ENCODE measurements around the gene STRN3. TPM values are rescaled to one million over a fixed set of nuclear protein-coding genes. Genes with fewer than 3 reads are reported as not detected.
"Not testable (repeated sequence)": the region's sequence is repeated elsewhere in the genome, so short reads cannot be mapped to it uniquely, and the experiment has no call there.

Gene STRN3
- total and polyA plus RNA-seq, 2 donors: 25.4 to 127 TPM

GRCh38 chr14:30921788-30922187 is 104.4 kb downstream of the STRN3 start:
- H3K36me3 ChIP-seq (ENCODE audit: insufficient read depth): no peaks in the 10 kb centered on the region
- no peak overlapping the region for H3K27ac ChIP-seq (ENCODE audit: low read depth)
- no peaks in the 10 kb centered on the region for H3K4me1 ChIP-seq (ENCODE audit: insufficient read depth)
- no peak for DNase-seq (ENCODE audit: extremely low spot score)
- WGBS: 92% methylated on average over 2 of the region's 2 CpGs
- no peak overlapping the region for H3K4me3 ChIP-seq (ENCODE audit: low read depth, low read length)

- 35% methylated on average over 1 of the region's 1 CpG for WGBS
- H3K4me1 ChIP-seq (ENCODE audit: insufficient read depth): no peaks in the 10 kb centered on the region
- no peak overlapping the region for H3K4me3 ChIP-seq (ENCODE audit: low read depth, low read length)
- DNase-seq (ENCODE audit: extremely low spot score): no peak
- H3K36me3 ChIP-seq (ENCODE audit: insufficient read depth): no peaks in the 10 kb centered on the region
- no peak overlapping the region for H3K27ac ChIP-seq (ENCODE audit: low read depth)
Observed at GRCh38 chr14:30921305-30921704, 104.9 kb downstream of the STRN3 start.

- no peak for DNase-seq (ENCODE audit: extremely low spot score)
- 34% methylated on average over 2 of the region's 2 CpGs for WGBS
- Histone ChIP-seq H3K4me3 (ENCODE audit: low read depth, low read length) (no peak overlapping the region), H3K36me3 (ENCODE audit: insufficient read depth) (no peaks in the 10 kb centered on the region), H3K4me1 (ENCODE audit: insufficient read depth) (no peaks in the 10 kb centered on the region), H3K27ac (ENCODE audit: low read depth) (no peak overlapping the region)
Observed at GRCh38 chr14:30915596-30915995, 110.6 kb downstream of the STRN3 start.

- 93% methylated on average over 1 of the region's 1 CpG for WGBS
Observed at GRCh38 chr14:30914812-30915211, 111.4 kb downstream of the STRN3 start.

GRCh38 chr14:30908826-30909225 is 117.4 kb downstream of the STRN3 start:
- H3K36me3 ChIP-seq (ENCODE audit: insufficient read depth): no peaks in the 10 kb centered on the region
- 83% methylated on average over 2 of the region's 2 CpGs for WGBS
- no peak for DNase-seq (ENCODE audit: extremely low spot score)

More at GRCh38 chr14:30914812-30915211, 111.4 kb downstream of the STRN3 start:
- H3K36me3 ChIP-seq (ENCODE audit: insufficient read depth): no peaks in the 10 kb centered on the region
- no peak for DNase-seq (ENCODE audit: extremely low spot score)
- no peak overlapping the region for H3K27ac ChIP-seq (ENCODE audit: low read depth)
- H3K4me1 ChIP-seq (ENCODE audit: insufficient read depth): no peaks in the 10 kb centered on the region
- H3K4me3 ChIP-seq (ENCODE audit: low read depth, low read length): no peak overlapping the region

GRCh38 chr14:30907659-30908057 is 118.5 kb downstream of the STRN3 start:
- H3K4me1 ChIP-seq (ENCODE audit: insufficient read depth): no peaks in the 10 kb centered on the region
- WGBS: 99% methylated on average over 1 of the region's 1 CpG
- no peak overlapping the region for H3K4me3 ChIP-seq (ENCODE audit: low read depth, low read length)
- H3K36me3 ChIP-seq (ENCODE audit: insufficient read depth): no peaks in the 10 kb centered on the region
- H3K27ac ChIP-seq (ENCODE audit: low read depth): no peak overlapping the region
- DNase-seq (ENCODE audit: extremely low spot score): no peak

More at GRCh38 chr14:30908826-30909225, 117.4 kb downstream of the STRN3 start:
- Histone ChIP-seq H3K4me1 (ENCODE audit: insufficient read depth) (no peaks in the 10 kb centered on the region), H3K27ac (ENCODE audit: low read depth) (no peak overlapping the region), H3K4me3 (ENCODE audit: low read depth, low read length) (no peak overlapping the region)

- DNase-seq (ENCODE audit: extremely low spot score): no peak
- Histone ChIP-seq H3K4me1 (ENCODE audit: insufficient read depth) (no peaks in the 10 kb centered on the region), H3K36me3 (ENCODE audit: insufficient read depth) (no peaks in the 10 kb centered on the region), H3K4me3 (ENCODE audit: low read depth, low read length) (no peak overlapping the region), H3K27ac (ENCODE audit: low read depth) (no peak overlapping the region)
Observed at GRCh38 chr14:30906752-30907658, 119.2 kb downstream of the STRN3 start.

- 93% methylated on average over 2 of the region's 2 CpGs for WGBS
- Histone ChIP-seq H3K4me3 (ENCODE audit: low read depth, low read length) (no peak overlapping the region), H3K36me3 (ENCODE audit: insufficient read depth) (no peaks in the 10 kb centered on the region)
Observed at GRCh38 chr14:30903285-30904124, 122.7 kb downstream of the STRN3 start.

GRCh38 chr14:30897121-30897520 is 129.1 kb downstream of the STRN3 start:
- H3K27ac ChIP-seq (ENCODE audit: low read depth); H3K4me1 ChIP-seq (ENCODE audit: insufficient read depth); DNase-seq (ENCODE audit: extremely low spot score); H3K4me3 ChIP-seq (ENCODE audit: low read depth, low read length); H3K36me3 ChIP-seq (ENCODE audit: insufficient read depth): not testable (repeated sequence)
- WGBS: 96% methylated on average over 3 of the region's 3 CpGs

More at GRCh38 chr14:30903285-30904124, 122.7 kb downstream of the STRN3 start:
- H3K4me1 ChIP-seq (ENCODE audit: insufficient read depth): no peaks in the 10 kb centered on the region
- DNase-seq (ENCODE audit: extremely low spot score): no peak
- H3K27ac ChIP-seq (ENCODE audit: low read depth): no peak overlapping the region

GRCh38 chr14:30896435-30896834 is 129.7 kb downstream of the STRN3 start:
- no peak overlapping the region for H3K4me3 ChIP-seq (ENCODE audit: low read depth, low read length)
- DNase-seq (ENCODE audit: extremely low spot score): no peak
- no peak overlapping the region for H3K27ac ChIP-seq (ENCODE audit: low read depth)
- H3K4me1 ChIP-seq (ENCODE audit: insufficient read depth): no peaks in the 10 kb centered on the region
- H3K36me3 ChIP-seq (ENCODE audit: insufficient read depth): no peaks in the 10 kb centered on the region

- H3K36me3 ChIP-seq (ENCODE audit: insufficient read depth): no peaks in the 10 kb centered on the region
- H3K4me1 ChIP-seq (ENCODE audit: insufficient read depth): no peaks in the 10 kb centered on the region
- no peak overlapping the region for H3K27ac ChIP-seq (ENCODE audit: low read depth)
- 60% methylated on average over 4 of the region's 4 CpGs for WGBS
- DNase-seq (ENCODE audit: extremely low spot score): no peak
- H3K4me3 ChIP-seq (ENCODE audit: low read depth, low read length): no peak overlapping the region
Observed at GRCh38 chr14:30894923-30895515, 131.2 kb downstream of the STRN3 start.

GRCh38 chr14:30893819-30894218 is 132.4 kb downstream of the STRN3 start:
- Histone ChIP-seq H3K4me3 (ENCODE audit: low read depth, low read length) (no peak overlapping the region), H3K27ac (ENCODE audit: low read depth) (no peak overlapping the region), H3K36me3 (ENCODE audit: insufficient read depth) (no peaks in the 10 kb centered on the region), H3K4me1 (ENCODE audit: insufficient read depth) (no peaks in the 10 kb centered on the region)
- no peak for DNase-seq (ENCODE audit: extremely low spot score)
- WGBS: 80% methylated on average over 2 of the region's 2 CpGs

GRCh38 chr14:30889244-30889594 is 137.0 kb downstream of the STRN3 start:
- 80% methylated on average over 4 of the region's 4 CpGs for WGBS
- Histone ChIP-seq H3K4me1 (ENCODE audit: insufficient read depth) (no peaks in the 10 kb centered on the region), H3K4me3 (ENCODE audit: low read depth, low read length) (no peak overlapping the region), H3K36me3 (ENCODE audit: insufficient read depth) (no peaks in the 10 kb centered on the region), H3K27ac (ENCODE audit: low read depth) (no peak overlapping the region)
- DNase-seq (ENCODE audit: extremely low spot score): no peak

Measured in urinary bladder (tissue), 4 donors.